HG02938 (cell line): ENCODE results near the gene SPOCK2.

Source experiments
- ATAC-seq: cut with Tn5 transposase; IDR thresholded peaks from one replicate; pipeline ENCODE4 v1.9.1; 2021; ENCODE audit warnings: mild to moderate bottlenecking, moderate library complexity; ENCODE audit not compliant: unreplicated experiment

SPOCK2 gene

GRCh38 chr10:72090326-72090725 lies 2.0 kb upstream of the SPOCK2 start:
- no peak for ATAC-seq

DNA sequence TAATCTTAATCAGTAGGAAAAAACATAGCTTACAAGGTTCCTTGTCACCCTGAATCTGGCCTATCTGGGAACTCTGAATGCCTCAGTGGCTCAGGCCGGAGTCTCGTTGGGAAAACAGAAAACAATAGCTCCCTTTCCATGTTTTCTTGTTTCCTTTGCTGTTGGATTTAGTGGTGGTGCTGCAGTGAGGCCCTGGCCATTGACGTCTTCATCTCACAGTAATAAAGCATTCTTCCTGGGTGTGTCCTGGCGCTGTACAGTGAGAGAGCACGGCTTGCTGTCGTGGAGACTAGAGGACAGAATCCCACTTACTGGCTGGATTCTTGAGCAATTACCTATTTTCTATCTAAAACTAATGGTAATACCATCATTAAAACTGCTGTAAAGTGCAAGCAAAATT lies 1.3 kb upstream of the SPOCK2 start:
- no peak for ATAC-seq

DNA sequence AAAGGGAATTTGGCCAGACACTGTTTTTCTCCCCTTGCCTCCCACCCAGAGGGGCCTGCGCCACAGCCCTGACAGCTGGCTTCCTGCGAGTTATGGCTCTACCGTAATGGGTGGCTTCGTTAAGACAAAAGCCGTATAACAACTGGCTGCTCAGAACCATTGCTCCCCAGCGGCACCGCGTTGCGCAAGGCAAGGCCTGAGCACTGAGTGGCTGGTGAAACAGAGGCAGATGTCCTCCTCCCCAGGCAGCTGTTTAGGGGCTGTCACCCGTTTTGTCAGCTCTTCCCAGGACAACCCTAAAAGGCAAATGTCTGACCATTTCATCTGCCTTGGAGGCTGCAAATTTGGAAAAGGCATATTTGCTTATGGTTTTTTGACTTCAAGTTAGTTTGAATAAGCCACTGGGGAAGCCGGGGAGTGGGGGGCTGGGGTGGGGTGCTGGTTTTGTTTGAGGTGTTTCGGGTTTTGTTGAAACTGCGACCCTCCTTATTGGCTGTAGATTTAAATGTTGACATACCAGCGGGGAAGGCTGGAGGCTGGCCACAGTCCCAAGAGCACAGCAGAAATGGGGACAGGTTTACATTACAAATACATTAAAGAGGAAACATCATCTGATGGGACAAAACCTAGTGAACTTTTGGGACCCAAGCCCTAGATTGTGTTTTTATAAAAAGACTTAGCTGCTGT lies 681 bp upstream of the SPOCK2 start:
- ATAC-seq: no peak

DNA sequence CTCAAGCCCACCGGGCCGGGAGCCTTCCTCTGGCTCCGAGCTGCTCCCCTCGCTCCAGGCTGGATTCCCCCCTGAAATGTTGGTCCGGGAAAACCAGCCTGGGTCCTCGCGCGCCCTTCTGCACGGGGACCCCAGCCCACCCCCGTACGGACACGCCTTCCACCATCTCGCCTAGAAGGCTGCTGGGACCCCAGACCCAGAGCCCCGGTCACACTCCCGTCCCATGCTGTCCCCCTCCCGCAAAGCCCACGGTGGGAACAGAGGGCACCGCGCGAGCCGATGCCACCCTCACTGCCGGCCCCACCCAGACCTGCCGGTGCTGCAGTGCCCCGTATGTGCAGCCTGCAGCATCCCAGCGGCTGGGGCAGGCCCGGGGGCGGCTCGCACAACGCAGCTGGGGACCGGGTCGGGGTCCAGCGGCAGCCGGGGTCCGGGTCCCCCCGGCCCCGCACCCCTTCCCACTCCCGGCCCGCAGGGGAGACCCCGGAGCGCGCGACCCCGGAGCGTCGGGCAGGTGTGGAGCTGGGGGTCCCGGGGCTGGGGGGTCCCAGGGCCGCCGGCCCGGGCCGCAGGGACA lies 871 bp downstream of the SPOCK2 start:
- no peak for ATAC-seq

- no peak for ATAC-seq
Measured at GRCh38 chr10:72086466-72087391, 1.6 kb downstream of the SPOCK2 start.

- ATAC-seq: no peak
Measured at GRCh38 chr10:72085864-72086465, 2.4 kb downstream of the SPOCK2 start.

- ATAC-seq: no peak
Measured at GRCh38 chr10:72085166-72085565, 3.2 kb downstream of the SPOCK2 start.

DNA sequence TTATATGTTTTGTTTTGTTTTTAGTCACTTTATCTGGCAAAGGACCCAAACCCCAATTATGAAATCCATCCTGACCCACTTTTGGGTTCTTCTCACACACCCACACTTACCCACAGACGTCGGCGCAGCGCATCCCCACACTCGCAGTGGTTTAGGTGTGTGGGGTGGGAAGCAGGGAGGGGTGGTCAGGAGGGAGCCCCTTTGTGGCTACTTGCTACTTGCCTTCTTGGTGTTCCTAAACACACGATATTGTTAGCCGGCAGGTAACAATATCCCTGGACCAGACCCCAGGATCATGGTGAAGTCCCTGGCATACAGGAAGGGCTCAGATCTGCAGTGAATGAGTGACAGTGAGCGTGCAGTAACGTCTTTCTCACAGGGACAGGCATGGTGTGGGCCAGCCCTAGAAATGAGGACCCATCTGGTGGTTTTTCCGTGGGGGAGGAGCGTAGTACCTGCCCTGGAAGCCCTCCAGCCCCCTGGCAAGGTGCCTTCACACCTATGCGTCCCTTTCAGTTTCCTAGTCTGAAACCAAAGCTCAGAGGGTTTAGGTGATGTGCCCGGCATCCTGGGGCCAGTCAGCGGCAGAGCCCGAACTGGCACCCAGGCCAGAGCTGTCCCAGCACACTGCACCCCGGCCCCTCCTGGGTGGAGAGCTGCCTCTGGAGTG lies 4.4 kb downstream of the SPOCK2 start:
- ATAC-seq: no peak

GRCh38 chr10:72082856-72083789 lies 5.2 kb downstream of the SPOCK2 start:
- no peak for ATAC-seq

DNA sequence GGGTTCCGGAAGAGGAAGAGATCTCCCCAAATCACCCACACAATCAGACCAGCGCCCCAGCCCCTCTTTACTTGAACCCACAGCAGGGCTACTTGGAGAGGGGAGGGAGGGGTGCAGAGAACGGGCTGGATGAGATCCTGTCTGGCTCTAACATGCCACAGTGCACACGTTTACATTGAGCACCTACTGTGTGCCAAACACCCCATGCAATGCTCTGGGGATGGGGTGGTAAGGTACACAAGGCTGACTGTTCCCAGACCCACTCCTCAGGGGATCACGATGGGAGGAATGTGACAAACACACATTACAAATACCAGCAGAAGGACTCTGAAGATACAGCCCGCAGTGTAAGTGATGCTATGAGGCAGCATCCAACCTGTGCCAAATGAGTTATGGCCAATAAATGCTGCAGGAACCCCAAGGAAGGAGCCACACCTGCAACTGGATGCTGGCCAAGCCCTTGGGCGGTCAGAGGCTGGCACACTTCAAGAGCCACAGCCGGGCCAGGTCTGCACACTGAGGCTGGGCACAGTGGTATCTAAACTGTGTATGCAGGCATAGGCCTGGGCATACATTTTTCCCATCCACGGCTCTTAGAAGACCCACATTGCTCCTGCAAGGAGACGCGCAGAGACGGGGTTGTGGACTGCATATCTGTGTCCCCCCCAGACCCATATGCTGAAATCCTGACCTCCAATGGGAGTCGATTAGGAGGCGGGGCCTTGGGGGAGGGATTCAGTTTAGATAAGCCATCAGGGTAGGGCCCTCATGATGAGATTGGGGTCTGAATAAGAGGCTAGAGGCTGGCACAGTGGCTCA lies 6.4 kb downstream of the SPOCK2 start:
- ATAC-seq: no peak

- no peak for ATAC-seq
Measured at GRCh38 chr10:72081210-72081609, 7.1 kb downstream of the SPOCK2 start.

GRCh38 chr10:72080042-72080975 lies 8.0 kb downstream of the SPOCK2 start:
- ATAC-seq: no peak

DNA sequence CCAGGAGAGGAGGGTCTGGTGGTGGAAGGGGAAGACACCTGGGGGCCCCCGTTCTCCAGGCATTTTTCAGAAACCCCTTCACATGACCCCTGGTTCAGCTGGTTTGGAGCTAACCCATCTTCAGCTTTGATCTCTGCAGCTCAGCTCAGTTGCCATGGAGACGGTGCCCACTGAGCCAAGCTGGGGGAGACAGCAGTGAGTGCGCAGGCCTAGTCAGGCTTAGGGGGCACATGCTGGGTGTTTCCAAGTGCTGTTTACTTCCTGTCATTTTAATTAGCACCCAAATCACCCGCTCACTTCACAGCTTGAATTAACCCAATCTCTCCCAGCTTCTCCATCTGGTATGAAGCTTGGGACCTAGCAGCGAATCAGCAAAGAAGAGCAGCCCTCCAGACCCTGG lies 9.0 kb downstream of the SPOCK2 start:
- no peak for ATAC-seq

DNA sequence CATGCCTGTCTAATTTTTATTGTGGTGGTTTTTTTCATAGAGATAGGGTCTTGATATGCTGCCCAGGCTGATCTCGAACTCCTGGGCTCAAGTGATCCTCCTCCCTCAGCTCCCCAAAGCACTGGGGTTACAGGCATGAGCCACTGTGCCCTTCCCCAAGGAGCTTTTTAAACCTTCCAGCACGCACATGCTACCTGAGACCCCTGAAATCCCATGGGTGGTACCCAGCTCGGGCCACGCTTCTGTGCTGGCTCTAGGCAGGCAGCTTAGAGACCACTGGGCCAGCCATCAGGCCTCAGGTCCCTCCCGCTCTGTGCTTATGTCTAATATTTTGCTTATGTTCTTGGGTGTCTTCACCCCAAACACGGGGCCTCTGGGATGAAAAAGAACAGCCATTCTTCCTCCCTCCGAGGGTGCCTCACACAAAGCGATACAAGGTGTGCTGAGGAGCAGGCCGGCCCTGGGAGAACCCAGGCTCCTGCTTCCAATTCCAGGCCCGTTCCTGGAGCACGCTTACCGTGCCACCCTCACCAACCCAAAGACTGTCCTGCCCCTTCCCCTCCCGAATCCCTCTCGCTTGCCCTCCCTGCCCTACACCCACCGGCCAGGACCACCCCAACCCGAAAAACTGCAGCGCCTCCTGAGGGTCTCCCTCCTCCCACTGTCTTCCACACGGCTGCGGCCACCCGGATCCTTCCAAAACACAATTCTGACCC lies 10.9 kb downstream of the SPOCK2 start:
- ATAC-seq: no peak

DNA sequence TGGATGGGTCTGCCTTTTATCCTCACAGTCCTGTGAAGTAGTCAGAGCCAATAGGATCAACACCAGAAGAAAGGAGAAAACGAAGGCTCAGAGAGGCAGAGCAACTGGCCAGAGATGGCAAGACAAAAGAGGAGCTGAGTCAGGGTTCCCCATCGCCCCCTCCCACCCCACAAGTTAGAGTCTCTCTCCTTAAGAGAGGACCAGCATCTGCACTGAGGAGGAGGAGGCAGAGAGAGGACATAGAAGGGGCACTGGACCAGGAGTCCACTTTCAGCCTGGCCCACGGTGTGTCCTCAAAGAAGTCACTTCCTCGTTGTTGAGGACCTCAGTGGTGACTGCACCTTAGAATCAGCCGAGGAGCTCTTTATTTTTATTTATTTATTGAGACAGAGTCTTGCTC lies 11.6 kb downstream of the SPOCK2 start:
- ATAC-seq: no peak

GRCh38 chr10:72075376-72076115 lies 12.8 kb downstream of the SPOCK2 start:
- ATAC-seq: no peak
